GM18858 (cell line): Measurements from ENCODE around the gene SIPA1.
"Not testable (repeated sequence)": the region's sequence is repeated elsewhere in the genome, so short reads cannot be mapped to it uniquely, and the experiment has no call there.

Source experiments
- ATAC-seq: cut with Tn5 transposase; IDR thresholded peaks from one replicate; pipeline ENCODE4 v1.9.1; 2021; ENCODE audit not compliant: unreplicated experiment

SIPA1 gene

GRCh38 chr11:65622011-65622410, 15.9 kb upstream of the SIPA1 start:
- no peak for ATAC-seq

DNA sequence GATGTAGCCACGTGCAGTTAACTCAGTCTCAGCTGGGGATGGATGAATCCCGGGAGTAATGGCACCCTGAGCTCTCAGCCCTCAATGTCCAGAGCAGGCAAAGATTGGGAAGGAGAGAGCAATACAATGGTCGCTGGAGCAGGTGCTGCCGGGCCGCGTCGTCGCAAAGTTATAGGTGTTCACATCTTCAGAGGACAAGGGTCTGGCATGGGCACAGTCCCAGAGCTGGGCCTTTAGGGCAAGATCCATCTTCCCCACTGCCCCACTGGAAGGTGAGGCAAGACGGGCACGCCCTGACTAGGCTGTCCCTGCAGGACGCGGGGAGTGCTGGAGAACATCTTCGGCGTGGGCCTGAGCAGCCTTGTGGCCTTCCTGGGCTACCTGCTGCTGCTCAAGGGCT, 14.7 kb upstream of the SIPA1 start:
- ATAC-seq = no peak

DNA sequence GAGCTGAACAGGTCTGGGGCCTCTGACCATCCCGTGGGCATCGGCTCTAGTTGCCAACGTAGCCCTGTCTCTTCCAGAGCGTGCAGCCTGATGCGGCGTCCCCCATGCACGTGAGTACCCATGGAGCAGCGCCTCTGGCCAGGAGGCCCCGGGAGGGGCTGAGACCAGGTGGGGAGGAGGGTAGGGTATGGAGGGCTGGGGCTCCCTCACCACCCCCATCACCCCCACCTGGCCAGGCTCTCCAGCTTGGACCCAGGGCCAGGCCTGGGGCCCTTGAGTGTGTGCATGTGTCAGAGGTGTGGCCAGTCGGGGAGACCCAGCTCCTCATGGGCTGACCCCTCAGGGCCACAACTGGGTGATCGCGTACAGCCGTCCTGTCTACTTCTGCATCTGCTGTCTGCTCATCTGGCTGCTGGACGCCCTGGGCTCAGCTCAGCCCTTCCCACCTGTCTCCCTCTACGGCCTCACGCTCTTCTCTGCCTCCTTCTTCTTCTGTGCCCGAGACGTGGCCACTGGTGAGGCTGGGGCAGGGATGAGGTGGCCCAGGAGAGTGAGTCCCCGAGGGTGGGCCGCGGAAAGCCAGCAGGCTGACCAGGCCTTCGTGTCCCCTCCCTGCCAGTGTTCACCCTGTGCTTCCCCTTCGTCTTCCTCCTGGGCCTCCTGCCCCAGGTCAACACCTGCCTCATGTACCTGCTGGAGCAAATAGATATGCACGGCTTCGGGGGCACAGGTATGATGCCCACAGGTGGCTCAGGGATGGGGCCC, 13.9 kb upstream of the SIPA1 start:
- ATAC-seq = no peak

DNA sequence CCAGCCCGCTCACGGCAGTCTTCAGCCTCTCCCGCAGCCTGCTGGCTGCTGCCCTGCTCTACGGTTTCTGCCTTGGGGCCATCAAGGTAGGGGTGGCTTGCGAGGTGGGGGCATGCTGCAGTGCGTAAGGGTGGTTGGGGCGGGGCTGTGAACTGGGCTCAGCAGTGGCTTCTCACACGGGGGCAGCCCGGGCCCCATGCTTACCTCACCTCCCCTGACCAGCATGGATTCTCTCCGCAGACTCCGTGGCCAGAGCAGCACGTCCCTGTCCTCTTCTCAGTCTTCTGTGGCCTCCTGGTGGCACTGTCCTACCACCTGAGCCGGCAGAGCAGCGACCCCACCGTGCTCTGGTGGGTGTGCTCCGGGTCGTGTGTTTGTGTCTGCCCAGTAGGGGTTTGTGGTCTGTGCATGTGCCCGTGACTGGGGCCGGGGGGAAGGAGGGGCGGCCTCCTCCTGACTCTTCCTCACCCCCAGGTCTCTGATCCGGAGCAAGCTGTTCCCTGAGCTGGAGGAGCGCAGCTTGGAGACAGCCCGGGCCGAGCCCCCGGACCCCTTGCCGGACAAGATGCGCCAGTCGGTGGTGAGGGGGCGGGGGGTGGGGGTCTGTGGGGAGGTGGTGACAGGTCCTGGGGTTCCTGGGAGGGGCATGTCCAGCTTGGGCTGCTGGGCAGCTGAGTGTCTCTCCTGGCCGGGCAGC, 12.8 kb upstream of the SIPA1 start:
- ATAC-seq = no peak

DNA sequence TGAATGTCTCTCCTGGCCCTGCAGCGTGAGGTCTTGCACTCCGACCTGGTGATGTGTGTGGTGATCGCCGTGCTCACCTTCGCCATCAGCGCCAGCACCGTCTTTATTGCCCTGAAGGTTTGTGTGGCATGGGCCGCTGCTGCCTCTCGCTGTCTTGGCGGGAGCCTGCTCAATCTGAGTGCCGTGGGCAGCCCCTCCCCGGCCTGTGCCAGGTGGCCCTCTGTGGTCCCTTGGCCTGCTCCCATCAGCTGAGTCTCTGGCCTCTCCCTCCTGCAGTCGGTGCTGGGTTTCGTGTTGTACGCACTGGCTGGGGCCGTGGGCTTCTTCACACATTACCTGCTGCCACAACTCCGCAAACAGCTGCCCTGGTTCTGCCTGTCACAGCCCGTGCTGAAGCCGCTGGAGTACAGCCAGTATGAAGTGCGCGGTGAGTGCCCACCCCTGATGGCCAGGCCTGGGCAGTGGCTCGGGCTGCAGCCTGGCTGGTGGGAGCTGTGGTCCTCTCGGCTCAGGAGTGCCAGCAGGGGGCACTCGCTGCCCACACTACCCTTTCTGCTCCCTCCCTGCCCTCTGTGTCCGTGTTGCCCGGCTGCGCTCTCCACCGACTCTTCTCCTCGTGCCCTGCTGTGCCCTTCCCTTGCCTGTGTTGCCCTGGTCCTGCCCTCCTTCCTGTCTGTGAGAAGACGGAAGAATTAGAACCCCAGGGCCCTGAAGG, 12.1 kb upstream of the SIPA1 start:
- ATAC-seq = no peak

DNA sequence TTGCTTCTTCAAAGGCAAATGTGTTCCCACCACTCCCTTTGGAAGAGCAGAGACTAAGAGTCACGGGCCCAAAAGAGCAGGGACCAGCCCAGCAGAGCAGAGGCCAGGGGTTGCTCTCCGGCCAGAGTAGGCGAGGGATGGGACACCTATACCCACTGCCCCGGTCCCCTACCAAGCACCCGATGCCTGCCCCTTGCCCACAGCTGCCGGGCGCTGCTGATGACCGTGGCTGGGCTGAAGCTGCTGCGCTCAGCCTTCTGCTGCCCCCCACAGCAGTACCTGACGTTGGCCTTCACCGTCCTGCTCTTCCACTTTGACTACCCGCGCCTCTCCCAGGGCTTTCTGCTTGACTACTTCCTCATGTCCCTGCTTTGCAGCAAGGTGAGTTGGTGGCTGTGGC, 10.7 kb upstream of the SIPA1 start:
- ATAC-seq = no peak

GRCh38 chr11:65629579-65629978, 8.3 kb upstream of the SIPA1 start:
- ATAC-seq = no peak

GRCh38 chr11:65630215-65630614, 7.7 kb upstream of the SIPA1 start:
- no peak for ATAC-seq

DNA sequence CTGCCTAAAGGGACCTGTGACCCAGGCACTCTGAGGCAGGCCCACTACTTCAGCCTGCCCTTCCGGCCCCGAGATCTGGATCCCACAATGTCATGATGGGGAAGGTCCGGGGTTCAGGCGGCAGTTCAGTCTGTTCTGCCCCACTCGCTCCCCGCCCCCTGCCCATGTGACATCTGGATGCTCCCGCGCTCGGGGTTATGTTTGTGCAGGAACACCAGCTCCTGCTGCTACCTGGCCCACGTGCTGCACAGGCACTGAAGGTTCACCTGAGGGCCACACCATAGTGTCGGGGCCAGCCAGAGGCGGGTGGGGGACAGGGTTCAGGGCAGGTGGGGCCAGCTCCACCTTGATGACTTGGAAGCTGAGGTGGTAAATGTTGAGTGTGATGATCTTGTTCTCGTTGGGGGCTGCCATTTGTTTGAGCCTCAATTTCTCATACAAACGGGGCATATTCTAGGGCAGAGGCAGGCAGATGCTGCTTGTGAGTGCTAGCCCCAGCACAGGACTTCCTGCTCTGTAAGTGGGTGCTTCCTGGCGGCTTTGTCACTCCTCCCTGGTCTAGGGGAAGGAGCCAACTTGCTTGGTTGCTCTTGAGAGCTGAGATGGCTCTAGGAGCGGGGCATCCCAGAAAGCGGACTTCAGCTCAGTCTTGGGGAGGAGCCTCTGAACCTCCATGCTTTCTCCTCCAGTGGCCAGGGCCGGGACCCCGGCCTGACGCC, 4.4 kb upstream of the SIPA1 start:
- no peak for ATAC-seq

- no peak for ATAC-seq
Measured at GRCh38 chr11:65634109-65634436, 3.8 kb upstream of the SIPA1 start.

DNA sequence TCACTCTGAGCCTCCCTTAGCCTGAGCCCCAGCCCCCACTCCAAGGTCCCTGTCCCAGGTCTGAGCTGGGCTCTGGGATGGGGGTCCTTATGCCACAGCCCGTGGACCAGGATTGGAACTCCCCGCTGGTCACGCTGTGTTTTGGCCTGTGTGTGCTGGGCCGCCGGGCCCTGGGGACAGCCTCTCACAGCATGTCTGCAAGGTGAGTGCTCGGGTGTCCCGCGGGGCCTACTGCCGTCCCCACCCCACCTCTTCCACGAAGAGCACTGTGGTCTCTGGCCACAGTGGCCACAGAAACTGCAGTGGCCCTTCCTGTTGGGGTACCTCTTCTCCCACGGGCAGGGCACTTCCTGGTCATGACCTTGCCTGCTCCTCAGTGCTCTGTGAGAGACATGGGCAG, 3.5 kb upstream of the SIPA1 start:
- no peak for ATAC-seq

DNA sequence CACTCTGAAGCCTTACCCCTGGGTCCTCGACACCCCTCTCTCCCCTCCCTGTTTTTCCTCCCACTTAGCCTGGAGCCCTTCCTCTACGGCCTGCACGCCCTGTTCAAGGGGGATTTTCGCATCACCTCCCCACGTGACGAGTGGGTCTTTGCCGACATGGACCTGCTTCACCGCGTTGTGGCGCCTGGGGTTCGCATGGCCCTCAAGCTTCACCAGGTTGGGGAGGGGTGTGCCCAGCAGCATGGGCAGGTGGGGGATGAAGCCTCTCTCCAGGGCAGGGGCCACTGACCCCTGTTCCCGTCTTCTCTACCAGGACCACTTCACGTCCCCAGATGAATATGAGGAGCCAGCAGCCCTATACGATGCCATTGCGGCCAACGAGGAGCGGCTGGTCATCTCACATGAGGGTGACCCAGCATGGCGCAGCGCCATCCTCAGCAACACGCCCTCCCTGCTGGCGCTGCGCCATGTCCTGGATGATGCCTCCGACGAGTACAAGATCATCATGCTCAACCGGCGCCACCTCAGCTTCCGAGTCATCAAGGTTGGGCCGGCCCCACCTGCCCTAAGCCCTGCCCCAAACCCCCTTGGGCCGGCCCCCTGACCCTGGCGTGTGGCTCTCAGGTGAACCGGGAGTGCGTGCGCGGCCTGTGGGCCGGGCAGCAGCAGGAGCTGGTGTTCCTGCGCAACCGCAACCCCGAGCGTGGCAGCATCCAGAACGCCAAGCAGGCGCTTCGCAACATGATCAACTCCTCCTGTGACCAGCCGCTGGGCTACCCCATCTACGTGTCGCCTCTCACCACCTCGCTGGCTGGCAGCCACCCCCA, 2.8 kb upstream of the SIPA1 start:
- no peak for ATAC-seq

- no peak for ATAC-seq
Measured at GRCh38 chr11:65636108-65637031, 1.5 kb upstream of the SIPA1 start.

- no peak for ATAC-seq
Measured at GRCh38 chr11:65637032-65637557, 806 bp upstream of the SIPA1 start.

GRCh38 chr11:65639228-65639597, 1.3 kb downstream of the SIPA1 start:
- not testable (repeated sequence) for ATAC-seq

GRCh38 chr11:65639623-65640482, 2.0 kb downstream of the SIPA1 start:
- ATAC-seq = no peak

GRCh38 chr11:65640483-65641296, 2.8 kb downstream of the SIPA1 start:
- ATAC-seq = no peak
